Activated CD8-positive, alpha-beta memory T cell treated with anti-CD3 and anti-CD28 coated beads for 4 hours (primary cell): ENCODE measurements around the gene YOD1.

ENCODE experiments used
- DNase-seq, 2 donors: peaks; one replicate each; pipeline ENCODE4 v3.0.0-alpha.2; 2020; ENCODE audit warnings: low read depth in 2 of 2

The YOD1 gene

DNA sequence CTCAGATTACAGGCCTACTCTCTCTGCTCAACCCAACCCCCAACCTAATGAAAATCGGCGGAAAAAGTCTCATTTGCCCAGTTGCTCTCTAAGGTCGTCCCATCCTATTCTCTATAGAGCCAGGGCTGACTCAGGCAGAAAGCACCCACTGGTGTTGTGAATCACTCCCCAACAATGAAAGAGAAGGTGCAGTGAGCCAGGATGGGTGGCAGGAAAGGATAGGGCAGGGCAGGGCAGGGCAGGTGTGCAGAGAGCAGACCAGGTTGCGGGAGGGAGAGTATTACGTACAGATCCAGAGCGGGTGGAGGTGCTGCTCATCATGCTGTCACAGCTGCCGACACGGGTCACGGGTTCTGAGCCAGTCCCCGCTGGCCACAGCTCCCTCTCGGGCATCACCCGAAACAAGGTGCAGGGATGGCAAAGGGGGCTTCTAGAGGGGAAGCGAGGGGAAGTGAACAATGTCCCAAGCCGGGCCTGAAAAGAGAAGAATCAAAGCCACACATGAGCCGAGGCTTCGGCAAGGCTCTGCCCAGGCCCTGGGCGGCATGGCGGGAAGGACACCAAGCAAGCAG, 23.7 kb downstream of the YOD1 start:
- DNase-seq = no peak

- no peak for DNase-seq
These were observed 24.9 kb downstream of the YOD1 start for GRCh38 chr1:207026104-207026534.

DNA sequence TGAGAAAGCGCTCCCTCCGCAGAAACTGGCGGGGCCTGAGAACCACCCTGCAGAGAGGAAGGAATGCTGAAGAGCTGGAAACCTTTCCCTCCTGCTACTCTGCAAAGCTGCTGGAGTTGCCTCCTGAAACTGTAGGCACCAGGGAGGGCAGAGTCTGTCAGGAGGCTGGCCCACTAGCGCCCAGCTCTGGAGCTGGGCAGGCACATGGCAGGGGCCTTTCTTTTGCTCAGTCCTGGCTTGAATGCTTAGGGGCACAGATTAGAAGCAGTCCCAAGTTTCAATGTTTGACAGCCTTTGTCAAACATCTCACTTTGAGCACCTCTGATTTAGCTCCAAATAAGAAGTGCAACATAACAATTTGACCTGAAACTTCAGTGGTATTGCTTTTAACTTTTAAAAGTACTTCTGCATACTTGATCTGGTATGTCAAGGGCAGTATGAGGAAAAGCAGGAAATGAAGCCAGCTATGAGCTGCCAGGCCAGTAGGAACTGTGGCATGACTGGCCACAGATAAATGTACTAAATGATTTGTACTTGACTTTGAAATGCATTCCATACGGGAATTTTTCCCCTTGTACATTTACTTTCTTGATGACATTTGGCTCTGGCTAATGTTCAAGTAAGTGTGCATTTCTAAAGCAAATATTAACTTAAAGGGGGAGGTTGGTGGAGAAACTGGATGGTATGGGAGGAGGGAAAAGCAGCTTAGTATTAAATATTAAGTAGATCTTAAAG, 25.7 kb downstream of the YOD1 start:
- no peak for DNase-seq

DNA sequence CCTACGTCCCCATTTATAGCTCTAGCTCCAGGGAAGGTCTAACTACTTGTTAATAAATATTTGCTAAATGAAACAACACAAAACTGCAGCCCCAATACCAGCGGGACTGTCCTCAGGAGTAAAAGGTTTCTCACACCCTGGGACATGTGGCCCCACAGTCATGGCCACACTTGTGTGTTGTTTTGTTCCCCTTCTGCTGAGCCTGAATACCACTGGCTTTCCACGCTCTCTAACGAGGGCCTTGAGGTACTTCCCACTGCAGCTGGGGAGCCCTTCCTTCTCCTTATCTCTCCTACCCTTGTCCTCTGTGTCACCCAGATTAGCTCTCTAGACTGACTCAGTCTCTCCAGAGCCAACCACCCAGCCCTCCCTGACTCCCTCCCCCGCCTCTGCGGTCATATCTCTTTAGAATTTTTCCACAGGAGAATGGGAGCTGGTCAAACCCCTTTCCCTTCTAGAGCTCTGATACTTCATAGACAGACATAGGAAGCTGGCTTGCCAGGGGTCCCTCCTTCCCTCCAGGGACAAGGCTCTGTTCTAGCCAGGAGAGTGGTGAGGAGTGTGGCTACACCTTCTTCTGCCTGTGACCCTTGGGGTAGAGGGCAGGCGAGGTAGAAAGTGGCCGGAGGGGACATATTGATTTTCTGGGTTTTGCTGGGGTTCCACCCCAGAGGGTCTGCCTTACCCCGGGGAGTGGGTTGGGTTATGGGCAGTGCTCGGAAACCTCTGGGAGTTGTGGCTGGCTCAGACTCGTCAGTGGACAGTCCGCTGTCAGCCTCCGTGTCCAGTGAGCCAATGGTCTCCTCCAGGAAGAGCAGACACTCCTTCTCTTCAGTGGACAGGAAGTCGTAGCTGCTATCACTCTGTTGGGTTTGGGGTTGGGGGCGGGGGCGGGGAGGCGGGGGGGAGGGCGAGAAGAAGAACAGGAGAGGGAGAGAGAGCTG, 26.5 kb downstream of the YOD1 start:
- no peak for DNase-seq

- no peak for DNase-seq
These were observed 27.9 kb downstream of the YOD1 start for GRCh38 chr1:207022996-207023679.

GRCh38 chr1:207021876-207022596, 29.0 kb downstream of the YOD1 start:
- no peak for DNase-seq

- DNase-seq = no peak
These were observed 29.7 kb downstream of the YOD1 start for GRCh38 chr1:207021139-207021861.

GRCh38 chr1:207020709-207021107, 30.3 kb downstream of the YOD1 start:
- DNase-seq = no peak

- DNase-seq = no peak
These were observed 30.8 kb downstream of the YOD1 start for GRCh38 chr1:207020065-207020708.

DNA sequence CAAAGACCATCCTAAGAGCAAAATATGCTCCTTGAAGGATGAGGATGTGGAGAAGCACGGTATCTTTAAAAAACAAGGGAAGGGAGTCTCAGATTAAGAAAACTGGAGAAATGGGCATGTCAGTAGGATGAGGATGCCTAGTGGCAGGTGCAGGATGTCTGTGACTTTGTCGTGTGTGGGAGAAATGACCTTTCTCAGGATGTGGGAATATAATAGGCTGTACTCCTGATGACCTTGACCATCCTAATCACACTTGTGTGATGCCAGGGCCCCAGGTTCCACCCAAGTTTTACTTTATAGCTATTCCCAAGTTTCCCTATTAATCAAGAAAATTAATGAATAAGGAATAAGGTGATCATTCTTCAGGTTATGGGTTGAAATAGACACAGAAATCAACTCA, 31.3 kb downstream of the YOD1 start:
- no peak for DNase-seq

- no peak for DNase-seq
These were observed 31.8 kb downstream of the YOD1 start for GRCh38 chr1:207019161-207019560.

DNA sequence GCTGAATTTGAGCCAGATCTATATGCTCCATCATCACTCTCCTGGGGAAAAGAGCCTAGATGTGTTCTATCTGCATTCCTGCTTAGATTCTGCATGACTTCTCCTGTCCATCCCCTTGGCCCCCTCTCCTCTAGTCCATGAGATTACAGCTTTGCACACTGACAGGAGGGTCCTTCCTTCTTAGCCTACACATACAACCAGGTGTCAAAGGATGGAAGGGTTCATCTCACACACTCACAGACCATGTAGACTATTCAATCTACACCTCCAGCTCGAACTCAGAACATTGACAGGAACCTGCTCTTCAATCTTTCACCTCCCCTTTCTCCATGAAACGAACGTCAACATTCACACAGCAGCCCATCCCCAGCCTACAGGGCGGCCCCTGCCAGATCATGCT, 32.3 kb downstream of the YOD1 start:
- DNase-seq = no peak

GRCh38 chr1:207017615-207018559, 33.1 kb downstream of the YOD1 start:
- no peak for DNase-seq

DNA sequence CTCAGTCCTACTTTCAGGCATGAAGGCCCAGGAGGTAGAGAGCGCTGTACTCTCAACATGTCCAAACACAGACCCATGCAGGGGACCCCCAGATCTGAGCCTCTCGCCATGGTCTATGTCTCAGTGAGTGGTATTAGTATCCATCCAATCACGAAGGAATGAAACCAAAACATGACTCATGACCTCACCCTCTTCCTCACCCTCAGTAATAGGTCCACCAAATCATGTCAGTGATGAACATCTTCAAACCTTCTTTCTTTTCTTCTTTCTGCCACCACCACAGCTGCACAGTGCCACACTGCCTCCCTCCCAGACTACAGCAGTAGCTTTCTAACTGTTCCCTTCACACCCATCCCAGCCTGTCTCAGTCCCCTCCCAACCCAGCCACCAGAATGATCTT, 35.2 kb downstream of the YOD1 start:
- no peak for DNase-seq

- no peak for DNase-seq
These were observed 36.3 kb downstream of the YOD1 start for GRCh38 chr1:207014728-207015127.

- DNase-seq = no peak
These were observed 37.5 kb downstream of the YOD1 start for GRCh38 chr1:207013321-207014085.

GRCh38 chr1:207010726-207011125, 40.3 kb downstream of the YOD1 start:
- no peak for DNase-seq

- DNase-seq = no peak
These were observed 41.1 kb downstream of the YOD1 start for GRCh38 chr1:207009945-207010344.
